OCI-LY7 (cell line): ENCODE measurements around the gene LCP2. TPM values are rescaled to one million over a fixed set of nuclear protein-coding genes. Genes with fewer than 3 reads are reported as not detected.
A peak's percentile ranks its signal among the peaks of the same experiment; 100 is the strongest.

ENCODE experiments used
- BruUV-seq: library from RNA; stranded (reverse); fragments of 400-500 nt; replicated peaks from 2 replicates; lab custom pipeline; 2021; lab: Mats Ljungman, UMichigan
- CTCF ChIA-PET: fragments of 300-600 bp; sonication (Branson Sonifier 250); formaldehyde crosslinking; loops from one replicate; lab custom pipeline; 2022; ENCODE audit warnings: antibody characterized with exemption; ENCODE audit not compliant: unreplicated experiment; lab: Charles Lee
- POLR2A ChIA-PET: fragments of 300-600 bp; sonication (Branson Sonifier 250); formaldehyde crosslinking; loops from one replicate; lab custom pipeline; 2022; ENCODE audit warnings: antibody characterized with exemption; lab: Charles Lee
- DNase-seq: peaks from one replicate; pipeline ENCODE4 v3.0.0-alpha.2; 2015; ENCODE audit warnings: low spot score
- H2AFZ ChIP-seq: fragments of 200-600 bp; sonication (generic), shearing (Covaris generic); 2 replicates; pipeline ENCODE4 v1.6.1; 2014; ENCODE audit warnings: mild to moderate bottlenecking, antibody characterized with exemption, low read length, moderate library complexity
- H3K27ac ChIP-seq: fragments of 200-600 bp; sonication (generic); 2 replicates; pipeline ENCODE4 v1.5.1; 2014; ENCODE audit warnings: mixed run types, low read depth, mild to moderate bottlenecking, moderate library complexity, low read length, inconsistent platforms; ENCODE audit not compliant: poor library complexity, severe bottlenecking
- H3K36me3 ChIP-seq: fragments of 200-600 bp; sonication (generic); 2 replicates; pipeline ENCODE4 v1.6.1; 2014; ENCODE audit warnings: mild to moderate bottlenecking, antibody characterized with exemption, low read length, moderate library complexity, mixed read lengths; ENCODE audit not compliant: insufficient read depth
- H3K4me1 ChIP-seq: fragments of 200-600 bp; sonication (generic); 2 replicates; pipeline ENCODE4 v1.5.1; 2014; ENCODE audit warnings: mild to moderate bottlenecking, low read length; ENCODE audit not compliant: insufficient read depth, poor library complexity, severe bottlenecking
- H3K4me2 ChIP-seq: fragments of 200-600 bp; sonication (generic); 2 replicates; pipeline ENCODE4 v1.6.1; 2014; ENCODE audit warnings: mild to moderate bottlenecking, low read length
- H3K4me3 ChIP-seq: fragments of 200-600 bp; sonication (generic); 2 replicates; pipeline ENCODE4 v1.5.1; 2014; ENCODE audit warnings: mild to moderate bottlenecking, low read depth, low read length; ENCODE audit not compliant: poor library complexity, severe bottlenecking
- H3K79me2 ChIP-seq: fragments of 200-600 bp; sonication (generic); 2 replicates; pipeline ENCODE4 v1.6.1; 2016; ENCODE audit warnings: low read depth, mild to moderate bottlenecking, low read length, moderate library complexity, mixed read lengths; ENCODE audit not compliant: insufficient read depth
- H3K9me2 ChIP-seq: fragments of 200-600 bp; sonication (generic); 2 replicates; pipeline ENCODE4 v1.6.1; 2016; ENCODE audit warnings: mild to moderate bottlenecking, low read length, mixed read lengths; ENCODE audit not compliant: insufficient read depth
- H3K9me3 ChIP-seq: fragments of 200-600 bp; sonication (generic); 2 replicates; pipeline ENCODE4 v1.6.1; 2014; ENCODE audit warnings: mild to moderate bottlenecking, mixed run types, low read length, mixed read lengths
- H4K20me1 ChIP-seq: fragments of 200-600 bp; sonication (generic); 2 replicates; pipeline ENCODE4 v1.6.1; 2014; ENCODE audit warnings: mild to moderate bottlenecking, antibody characterized with exemption, low read length, moderate library complexity, mixed read lengths; ENCODE audit not compliant: insufficient read depth
- EZH2phosphoT487 ChIP-seq: fragments of 200-600 bp; sonication (generic); IDR thresholded peaks from 2 replicates; pipeline ENCODE4 v1.6.1; 2018; ENCODE audit warnings: low read depth, borderline replicate concordance, mild to moderate bottlenecking, mixed run types, antibody characterized with exemption, low read length, moderate library complexity, mixed read lengths
- intact Hi-C: fragments of 100-400 bp; cut with micrococcal nuclease; formaldehyde crosslinking; loops from one replicate; pipeline ENCODE4 v1.10.0; 2022; ENCODE audit not compliant: unreplicated experiment
- total RNA-seq, 2 experiments: library from RNA; depleted of rRNA in 1 of 2; stranded (reverse); fragments of >200 nt in 1 of 2; shearing (Covaris generic) in 1 of 2; gene quantifications; 2 replicates each; pipeline ENCODE4 v1.2.3, GENCODE V29; 2014 to 2022
- TF ChIP-seq, protein P1 (sequence below): fragments of 200-600 bp; sonication (generic); conservative IDR thresholded peaks from 2 replicates; pipeline ENCODE4 v1.5.1; 2014; ENCODE audit warnings: mild to moderate bottlenecking, antibody characterized with exemption, low read length, moderate library complexity, mixed read lengths

LCP2 gene
- total RNA-seq, 2 experiments from 2014 or later, result 2.6 TPM; not detected in 1

DNA sequence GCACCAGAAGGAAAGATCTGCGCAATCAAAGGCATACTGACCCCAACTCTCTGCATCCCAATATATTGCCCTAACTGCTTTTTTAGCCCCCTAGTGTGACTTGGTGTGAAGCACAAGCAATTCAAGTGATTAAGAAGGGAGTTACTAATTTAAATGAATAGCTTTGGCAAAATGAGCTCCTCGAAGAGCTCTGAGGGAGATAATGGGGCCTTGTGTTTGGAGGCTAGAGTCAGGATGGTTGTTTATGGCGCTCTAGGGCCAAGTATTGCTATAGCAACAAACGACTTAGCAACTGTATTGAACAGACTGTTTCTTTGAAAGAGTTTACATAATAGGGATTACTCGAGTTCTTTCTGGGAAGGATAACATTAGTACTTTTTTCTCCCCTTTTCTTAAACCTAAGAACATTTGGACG is 76.2 kb downstream of the LCP2 start:
- H3K4me2 ChIP-seq, result no peak overlapping the region
- no peak overlapping the region for H2AFZ ChIP-seq
- ChIA-PET POLR2A (interaction anchor here (0.6 kb wide), 1 partner anchor 18 kb away, joined by 3 read pairs; no protein-coding TSS in a partner anchor), CTCF (no interaction called here)
- no peak overlapping the region for H3K27ac ChIP-seq
- H4K20me1 ChIP-seq, result no peaks in the 10 kb centered on the region
- intact Hi-C loops, result no loop called here
- BruUV-seq, result no TSS peak
- no peaks in the 10 kb centered on the region for H3K9me2 ChIP-seq
- no peak overlapping the region for H3K4me3 ChIP-seq
- no peaks in the 10 kb centered on the region for H3K79me2 ChIP-seq
- no peak for DNase-seq
- H3K4me1 ChIP-seq, result no peaks in the 10 kb centered on the region
- H3K9me3 ChIP-seq, result no peaks in the 10 kb centered on the region
- no peaks in the 10 kb centered on the region for H3K36me3 ChIP-seq
- TF ChIP-seq, protein P1, sequence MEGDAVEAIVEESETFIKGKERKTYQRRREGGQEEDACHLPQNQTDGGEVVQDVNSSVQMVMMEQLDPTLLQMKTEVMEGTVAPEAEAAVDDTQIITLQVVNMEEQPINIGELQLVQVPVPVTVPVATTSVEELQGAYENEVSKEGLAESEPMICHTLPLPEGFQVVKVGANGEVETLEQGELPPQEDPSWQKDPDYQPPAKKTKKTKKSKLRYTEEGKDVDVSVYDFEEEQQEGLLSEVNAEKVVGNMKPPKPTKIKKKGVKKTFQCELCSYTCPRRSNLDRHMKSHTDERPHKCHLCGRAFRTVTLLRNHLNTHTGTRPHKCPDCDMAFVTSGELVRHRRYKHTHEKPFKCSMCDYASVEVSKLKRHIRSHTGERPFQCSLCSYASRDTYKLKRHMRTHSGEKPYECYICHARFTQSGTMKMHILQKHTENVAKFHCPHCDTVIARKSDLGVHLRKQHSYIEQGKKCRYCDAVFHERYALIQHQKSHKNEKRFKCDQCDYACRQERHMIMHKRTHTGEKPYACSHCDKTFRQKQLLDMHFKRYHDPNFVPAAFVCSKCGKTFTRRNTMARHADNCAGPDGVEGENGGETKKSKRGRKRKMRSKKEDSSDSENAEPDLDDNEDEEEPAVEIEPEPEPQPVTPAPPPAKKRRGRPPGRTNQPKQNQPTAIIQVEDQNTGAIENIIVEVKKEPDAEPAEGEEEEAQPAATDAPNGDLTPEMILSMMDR, result peak; percentile 15; the same call in 1 of the 2 replicates
- TF ChIP-seq EZH2phosphoT487, result no peak

DNA sequence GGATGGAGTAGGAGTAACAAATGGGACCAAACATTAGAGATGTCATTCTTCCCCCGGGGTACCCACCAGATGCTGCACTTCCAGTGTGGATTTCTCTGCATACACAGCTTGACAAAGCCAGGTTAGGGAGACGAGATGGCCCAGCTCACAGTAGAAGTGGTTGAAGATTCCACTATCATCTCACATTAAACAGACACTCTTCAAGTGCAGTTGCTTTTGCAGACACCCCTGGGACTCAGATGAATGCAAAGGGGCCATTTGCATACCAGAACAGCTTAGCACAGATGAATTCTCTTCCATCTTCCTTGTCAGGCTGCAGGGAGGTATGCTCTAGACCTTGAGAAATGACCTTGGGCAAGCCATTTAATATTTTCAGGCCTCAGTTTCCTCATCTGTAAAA is 77.4 kb downstream of the LCP2 start:
- no peaks in the 10 kb centered on the region for H3K36me3 ChIP-seq
- no peaks in the 10 kb centered on the region for H3K9me3 ChIP-seq
- no peaks in the 10 kb centered on the region for H4K20me1 ChIP-seq
- BruUV-seq, result no TSS peak
- H3K79me2 ChIP-seq, result no peaks in the 10 kb centered on the region
- no peak for DNase-seq
- ChIA-PET POLR2A (no interaction called here), CTCF (interaction anchor here (1.4 kb wide), 1 partner anchor 35 kb away, joined by 3 read pairs; no protein-coding TSS in a partner anchor)
- H3K4me1 ChIP-seq, result no peaks in the 10 kb centered on the region
- no peak overlapping the region for H3K4me2 ChIP-seq
- H3K4me3 ChIP-seq, result no peak overlapping the region
- TF ChIP-seq EZH2phosphoT487, result no peak
- TF ChIP-seq, protein P1, result no peak
- intact Hi-C loops, result no loop called here
- H3K27ac ChIP-seq, result no peak overlapping the region
- no peak overlapping the region for H2AFZ ChIP-seq
- H3K9me2 ChIP-seq, result no peaks in the 10 kb centered on the region

DNA sequence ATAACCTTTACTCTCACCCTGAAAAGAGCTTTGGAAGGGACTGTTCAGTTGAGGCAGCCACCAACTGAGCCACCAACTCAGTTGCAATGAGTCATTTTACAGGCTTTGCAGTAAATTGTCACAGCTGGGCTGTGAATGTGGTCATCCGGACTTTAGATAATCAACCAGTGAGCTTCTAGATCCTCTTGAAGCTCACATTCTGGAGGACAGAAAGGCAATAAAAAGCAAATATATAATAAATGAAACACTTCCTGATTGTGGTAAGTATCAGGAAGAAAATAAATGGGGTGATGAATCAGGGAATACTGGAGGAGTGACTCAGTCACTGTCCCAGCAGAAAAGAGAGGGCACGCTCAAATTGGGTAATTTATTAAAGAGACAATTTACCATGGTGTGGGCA is 78.0 kb downstream of the LCP2 start:
- H3K27ac ChIP-seq, result no peak overlapping the region
- ChIA-PET POLR2A (no interaction called here), CTCF (interaction anchor here (1.4 kb wide), 1 partner anchor 35 kb away, joined by 3 read pairs; no protein-coding TSS in a partner anchor)
- no peaks in the 10 kb centered on the region for H4K20me1 ChIP-seq
- no peaks in the 10 kb centered on the region for H3K4me1 ChIP-seq
- H3K4me2 ChIP-seq, result no peak overlapping the region
- intact Hi-C loops, result no loop called here
- H3K36me3 ChIP-seq, result no peaks in the 10 kb centered on the region
- H3K79me2 ChIP-seq, result no peaks in the 10 kb centered on the region
- no peak overlapping the region for H2AFZ ChIP-seq
- DNase-seq, result no peak
- no peak for TF ChIP-seq EZH2phosphoT487
- TF ChIP-seq, protein P1, result no peak
- H3K9me2 ChIP-seq, result no peaks in the 10 kb centered on the region
- no peaks in the 10 kb centered on the region for H3K9me3 ChIP-seq
- no TSS peak for BruUV-seq
- no peak overlapping the region for H3K4me3 ChIP-seq
